Activated CD4-positive, alpha-beta memory T cell treated with anti-CD3 and anti-CD28 coated beads, Interleukin-2, amount 10 ng/mL, durations not matched to agents 7 days and 5 days (primary cell): Measurements from ENCODE around the gene KCNJ4. TPM values are rescaled to one million over a fixed set of nuclear protein-coding genes. Genes with fewer than 3 reads are reported as not detected.
"Not testable (repeated sequence)": the region's sequence is repeated elsewhere in the genome, so short reads cannot be mapped to it uniquely, and the experiment has no call there.

Experiments used
- CTCF ChIA-PET: fragments of 350-600 bp; sonication (Branson Sonifier 250); formaldehyde crosslinking; loops from one replicate; lab custom pipeline; 2021; ENCODE audit warnings: antibody characterized with exemption, inconsistent platforms; lab: Charles Lee
- POLR2A ChIA-PET: fragments of 350-600 bp; sonication (Branson Sonifier 250); formaldehyde crosslinking; loops from one replicate; lab custom pipeline; 2021; ENCODE audit warnings: antibody characterized with exemption; lab: Charles Lee
- DNase-seq: peaks from one replicate; pipeline ENCODE4 v3.0.0-alpha.2; 2020
- H3K27ac Mint-ChIP-seq: one replicate; pipeline ENCODE4 v1.8.0; 2021; ENCODE audit warnings: mild to moderate bottlenecking, mixed read lengths
- H3K27me3 Mint-ChIP-seq: one replicate; pipeline ENCODE4 v1.8.0; 2021; ENCODE audit warnings: mixed read lengths
- H3K36me3 Mint-ChIP-seq: one replicate; pipeline ENCODE4 v1.8.0; 2021; ENCODE audit warnings: low read depth, mixed read lengths
- H3K4me1 Mint-ChIP-seq: one replicate; pipeline ENCODE4 v1.8.0; 2021; ENCODE audit warnings: mixed read lengths
- H3K4me3 Mint-ChIP-seq: one replicate; pipeline ENCODE4 v1.8.0; 2021; ENCODE audit warnings: mild to moderate bottlenecking, mixed read lengths
- H3K9me3 Mint-ChIP-seq: one replicate; pipeline ENCODE4 v1.8.0; 2021; ENCODE audit warnings: mixed read lengths
- total RNA-seq, 2 experiments: library from RNA; stranded (reverse); gene quantifications; one replicate each; pipeline ENCODE4 v1.2.3, GENCODE V29; 2021

The KCNJ4 gene
- total RNA-seq, 2 experiments from 2014 or later = not detected

- Mint-ChIP-seq H3K27ac (no peak overlapping the region), H3K27me3 (peaks cover 9% of the 10 kb centered on the region), H3K36me3 (no peaks in the 10 kb centered on the region), H3K9me3 (no peaks in the 10 kb centered on the region), H3K4me1 (no peaks in the 10 kb centered on the region), H3K4me3 (no peak overlapping the region)
- ChIA-PET POLR2A (no interaction called here), CTCF (no interaction called here)
- DNase-seq = no peak
Observed at GRCh38 chr22:38406617-38407016, 48.4 kb downstream of the KCNJ4 start.

GRCh38 chr22:38404419-38404818 is 50.6 kb downstream of the KCNJ4 start:
- DNase-seq = no peak
- ChIA-PET POLR2A (no interaction called here), CTCF (no interaction called here)
- peaks cover 23% of the 10 kb centered on the region for H3K27me3 Mint-ChIP-seq
- peaks cover 4% of the 10 kb centered on the region for H3K4me1 Mint-ChIP-seq
- H3K9me3 Mint-ChIP-seq = no peaks in the 10 kb centered on the region
- H3K27ac Mint-ChIP-seq = no peak overlapping the region
- no peak overlapping the region for H3K4me3 Mint-ChIP-seq
- H3K36me3 Mint-ChIP-seq = no peaks in the 10 kb centered on the region

- Mint-ChIP-seq H3K27me3 (peaks cover 24% of the 10 kb centered on the region), H3K4me3 (no peak overlapping the region), H3K36me3 (no peaks in the 10 kb centered on the region), H3K4me1 (peaks cover 6% of the 10 kb centered on the region), H3K27ac (no peak overlapping the region), H3K9me3 (no peaks in the 10 kb centered on the region)
- ChIA-PET POLR2A (no interaction called here), CTCF (no interaction called here)
- no peak for DNase-seq
Observed at GRCh38 chr22:38403812-38404211, 51.2 kb downstream of the KCNJ4 start.

GRCh38 chr22:38402204-38402603 is 52.8 kb downstream of the KCNJ4 start:
- CTCF ChIA-PET = no interaction called here
- Mint-ChIP-seq H3K36me3 (no peaks in the 10 kb centered on the region), H3K4me3 (no peak overlapping the region), H3K27me3 (peaks cover 24% of the 10 kb centered on the region), H3K9me3 (no peaks in the 10 kb centered on the region), H3K27ac (no peak overlapping the region), H3K4me1 (peaks cover 6% of the 10 kb centered on the region)
- POLR2A ChIA-PET = no interaction called here
- no peak for DNase-seq

- POLR2A ChIA-PET = interaction anchor here (0.9 kb wide), 1 partner anchor 169 kb away, joined by 3 read pairs; the partner anchor contains the start of gene DMC1
- no peaks in the 10 kb centered on the region for H3K9me3 Mint-ChIP-seq
- no peak overlapping the region for H3K27ac Mint-ChIP-seq
- H3K27me3 Mint-ChIP-seq = peaks cover 24% of the 10 kb centered on the region
- H3K36me3 Mint-ChIP-seq = no peaks in the 10 kb centered on the region
- H3K4me1 Mint-ChIP-seq = peaks cover 13% of the 10 kb centered on the region
- CTCF ChIA-PET = interaction anchor here (0.9 to 1.0 kb wide), 2 partner anchors 169 to 171 kb away, joined by 4 to 5 read pairs; partner anchors contain the start of gene DMC1
- no peak overlapping the region for H3K4me3 Mint-ChIP-seq
- no peak for DNase-seq
Observed at GRCh38 chr22:38401336-38402084, 53.5 kb downstream of the KCNJ4 start.

GRCh38 chr22:38400256-38400655 is 54.7 kb downstream of the KCNJ4 start:
- POLR2A ChIA-PET, H3K27ac Mint-ChIP-seq, DNase-seq, H3K9me3 Mint-ChIP-seq, H3K36me3 Mint-ChIP-seq, H3K4me3 Mint-ChIP-seq: not testable (repeated sequence)
- peaks cover 24% of the 10 kb centered on the region for H3K27me3 Mint-ChIP-seq
- CTCF ChIA-PET = interaction anchor here (0.6 to 1.3 kb wide), 2 partner anchors 348 to 743 kb away, joined by 3 to 4 read pairs; no protein-coding TSS in a partner anchor
- peaks cover 26% of the 10 kb centered on the region for H3K4me1 Mint-ChIP-seq

- H3K27me3 Mint-ChIP-seq = peaks cover 24% of the 10 kb centered on the region
- no peaks in the 10 kb centered on the region for H3K36me3 Mint-ChIP-seq
- peak overlapping the region; percentile 73 for H3K27ac Mint-ChIP-seq
- peak overlapping the region; percentile 76 for H3K4me3 Mint-ChIP-seq
- ChIA-PET CTCF (interaction anchor here (1.3 kb wide), 1 partner anchor 347 kb away, joined by 3 read pairs; no protein-coding TSS in a partner anchor), POLR2A (interaction anchor here (1.1 to 1.9 kb wide), 6 partner anchors 15 to 198 kb away, joined by 3 to 7 read pairs (median 4); partner anchors contain the start of genes DMC1 and MAFF)
- no peaks in the 10 kb centered on the region for H3K9me3 Mint-ChIP-seq
- peak; percentile 84 for DNase-seq
- H3K4me1 Mint-ChIP-seq = peaks cover 40% of the 10 kb centered on the region
Observed at GRCh38 chr22:38398609-38399461, 56.2 kb downstream of the KCNJ4 start.

GRCh38 chr22:38398181-38398608 is 56.8 kb downstream of the KCNJ4 start:
- peaks cover 46% of the 10 kb centered on the region for H3K4me1 Mint-ChIP-seq
- H3K27ac Mint-ChIP-seq = peak overlapping the region; percentile 72
- POLR2A ChIA-PET = interaction anchor here (1.5 to 1.9 kb wide), 4 partner anchors 83 to 197 kb away, joined by 3 to 7 read pairs (median 5); partner anchors contain the start of genes DMC1 and MAFF
- H3K36me3 Mint-ChIP-seq, CTCF ChIA-PET, H3K9me3 Mint-ChIP-seq: not testable (repeated sequence)
- peak overlapping the region; percentile 79 for H3K4me3 Mint-ChIP-seq
- peak; percentile 63 for DNase-seq
- H3K27me3 Mint-ChIP-seq = peaks cover 24% of the 10 kb centered on the region

- peak overlapping the region; percentile 79 for H3K4me3 Mint-ChIP-seq
- peak; percentile 38 for DNase-seq
- H3K4me1 Mint-ChIP-seq = peaks cover 54% of the 10 kb centered on the region
- H3K27me3 Mint-ChIP-seq = peaks cover 18% of the 10 kb centered on the region
- H3K36me3 Mint-ChIP-seq = no peaks in the 10 kb centered on the region
- H3K27ac Mint-ChIP-seq = peak overlapping the region; percentile 51
- ChIA-PET POLR2A (interaction anchor here (1.7 to 1.9 kb wide), 2 partner anchors 83 to 173 kb away, joined by 4 to 7 read pairs; partner anchors contain the start of gene DMC1), CTCF (no interaction called here)
- no peaks in the 10 kb centered on the region for H3K9me3 Mint-ChIP-seq
Observed at GRCh38 chr22:38397189-38398085, 57.6 kb downstream of the KCNJ4 start.

GRCh38 chr22:38396440-38397069 is 58.4 kb downstream of the KCNJ4 start:
- POLR2A ChIA-PET, H3K36me3 Mint-ChIP-seq, DNase-seq, H3K9me3 Mint-ChIP-seq, CTCF ChIA-PET: not testable (repeated sequence)
- peak overlapping the region; percentile 51 for H3K27ac Mint-ChIP-seq
- peaks cover 54% of the 10 kb centered on the region for H3K4me1 Mint-ChIP-seq
- H3K27me3 Mint-ChIP-seq = peaks cover 15% of the 10 kb centered on the region
- H3K4me3 Mint-ChIP-seq = peak overlapping the region; percentile 79

GRCh38 chr22:38395944-38396343 is 59.1 kb downstream of the KCNJ4 start:
- H3K27me3 Mint-ChIP-seq, POLR2A ChIA-PET, DNase-seq, CTCF ChIA-PET, H3K9me3 Mint-ChIP-seq, H3K36me3 Mint-ChIP-seq: not testable (repeated sequence)
- peak overlapping the region; percentile 79 for H3K4me3 Mint-ChIP-seq
- H3K27ac Mint-ChIP-seq = peak overlapping the region; percentile 51
- H3K4me1 Mint-ChIP-seq = peaks cover 57% of the 10 kb centered on the region
